ENCODE data around the gene OR6C70. TPM values are rescaled to one million over a fixed set of nuclear protein-coding genes. Genes with fewer than 3 reads are reported as not detected.
"Not testable (repeated sequence)": the region's sequence is repeated elsewhere in the genome, so short reads cannot be mapped to it uniquely, and the experiment has no call there.

The OR6C70 gene
- total and polyA plus RNA-seq, 3 donors from 2014 or later = not detected

GRCh38 chr12:55469291-55469690 lies 647 bp downstream of the OR6C70 start:
- Histone ChIP-seq H3K27ac (no peak overlapping the region), H3K4me1 (no peaks in the 10 kb centered on the region), H3K36me3 (ENCODE audit: low read depth, missing control alignments) (no peaks in the 10 kb centered on the region), H3K27me3 (no peaks in the 10 kb centered on the region), H3K4me3 (no peak overlapping the region), H3K9me3 (no peaks in the 10 kb centered on the region)
- DNase-seq = no peak
- WGBS, 2 donors = 80% methylated on average over 2 of the region's 2 CpGs
- TF ChIP-seq POLR2A (IDR thresholded peaks at IDR 0.05) = no peak
- no peak for TF ChIP-seq CTCF (IDR thresholded peaks at IDR 0.05)
- intact Hi-C loops (cut with DNase I; ENCODE audit: low total_unique reads) = no loop called here

GRCh38 chr12:55467836-55468235 lies 2.1 kb downstream of the OR6C70 start:
- H3K4me1 ChIP-seq = no peaks in the 10 kb centered on the region
- TF ChIP-seq POLR2A (IDR thresholded peaks at IDR 0.05) = no peak
- no peak for TF ChIP-seq CTCF (IDR thresholded peaks at IDR 0.05)
- 37 to 38% methylated on average over 2 of the region's 2 CpGs for WGBS, 2 donors
- DNase-seq = no peak
- intact Hi-C loops (cut with DNase I; ENCODE audit: low total_unique reads) = no loop called here
- H3K4me3 ChIP-seq = no peak overlapping the region
- H3K27ac ChIP-seq = no peak overlapping the region
- H3K36me3 ChIP-seq (ENCODE audit: low read depth, missing control alignments) = no peaks in the 10 kb centered on the region
- H3K27me3 ChIP-seq = no peaks in the 10 kb centered on the region
- no peaks in the 10 kb centered on the region for H3K9me3 ChIP-seq

- WGBS, 2 donors = 82 to 96% methylated on average over 1 of the region's 1 CpG
- H3K4me3 ChIP-seq = not testable (repeated sequence)
Measured at GRCh38 chr12:55464926-55465325, 5.0 kb downstream of the OR6C70 start.

GRCh38 chr12:55448825-55449224 lies 21.1 kb downstream of the OR6C70 start:
- Histone ChIP-seq H3K9me3 (no peaks in the 10 kb centered on the region), H3K4me3 (no peak overlapping the region), H3K4me1 (no peaks in the 10 kb centered on the region), H3K27me3 (no peaks in the 10 kb centered on the region), H3K36me3 (ENCODE audit: low read depth, missing control alignments) (no peaks in the 10 kb centered on the region), H3K27ac (no peak overlapping the region)
- intact Hi-C loops (cut with DNase I; ENCODE audit: low total_unique reads) = no loop called here
- DNase-seq = no peak
- TF ChIP-seq CTCF (IDR thresholded peaks at IDR 0.05) (no peak), POLR2A (IDR thresholded peaks at IDR 0.05) (no peak)

More at GRCh38 chr12:55464926-55465325, 5.0 kb downstream of the OR6C70 start:
- H3K36me3 ChIP-seq (ENCODE audit: low read depth, missing control alignments); H3K27me3 ChIP-seq; H3K4me1 ChIP-seq; DNase-seq; H3K27ac ChIP-seq; intact Hi-C loops (cut with DNase I; ENCODE audit: low total_unique reads); H3K9me3 ChIP-seq: not testable (repeated sequence)

GRCh38 chr12:55446326-55446725 lies 23.6 kb downstream of the OR6C70 start:
- H3K27me3 ChIP-seq = no peaks in the 10 kb centered on the region
- H3K9me3 ChIP-seq = no peaks in the 10 kb centered on the region
- no peak overlapping the region for H3K27ac ChIP-seq
- intact Hi-C loops (cut with DNase I; ENCODE audit: low total_unique reads) = no loop called here
- no peaks in the 10 kb centered on the region for H3K4me1 ChIP-seq
- no peak overlapping the region for H3K4me3 ChIP-seq
- DNase-seq = no peak
- H3K36me3 ChIP-seq (ENCODE audit: low read depth, missing control alignments) = no peaks in the 10 kb centered on the region
- TF ChIP-seq POLR2A (IDR thresholded peaks at IDR 0.05) (no peak), CTCF (IDR thresholded peaks at IDR 0.05) (peak in 1 of 3 experiments; percentile 22)
- WGBS, 2 donors = 47 to 69% methylated on average over 5 of the region's 5 CpGs

Data from testis (tissue), 3 donors.